BLaER1 (cell line): ENCODE measurements around the gene MINDY4.

ENCODE experiments used
- H3K27ac ChIP-seq: shearing (Covaris generic); formaldehyde crosslinking; 2 replicates; pipeline ENCODE4 v1.8.1; 2022
- H3K27me3 ChIP-seq: shearing (Covaris generic); formaldehyde crosslinking; 2 replicates; pipeline ENCODE4 v1.8.1; 2022
- H3K36me3 ChIP-seq: shearing (Covaris generic); formaldehyde crosslinking; 2 replicates; pipeline ENCODE4 v1.8.1; 2022
- H3K4me1 ChIP-seq: shearing (Covaris generic); formaldehyde crosslinking; 2 replicates; pipeline ENCODE4 v1.8.1; 2022
- H3K4me2 ChIP-seq: shearing (Covaris generic); formaldehyde crosslinking; 2 replicates; pipeline ENCODE4 v1.8.1; 2022
- H3K4me3 ChIP-seq: shearing (Covaris generic); formaldehyde crosslinking; 2 replicates; pipeline ENCODE4 v1.8.1; 2022
- H3K9ac ChIP-seq: shearing (Covaris generic); formaldehyde crosslinking; 2 replicates; pipeline ENCODE4 v1.8.1; 2022
- H3K9me3 ChIP-seq: shearing (Covaris generic); formaldehyde crosslinking; 2 replicates; pipeline ENCODE4 v1.8.1; 2022
- H4K20me1 ChIP-seq: shearing (Covaris generic); formaldehyde crosslinking; 2 replicates; pipeline ENCODE4 v1.8.1; 2022
- Cebpa-rat ChIP-seq: shearing (Covaris generic); IDR thresholded peaks from 2 replicates; pipeline ENCODE4 v1.8.1; 2022

MINDY4 gene

DNA sequence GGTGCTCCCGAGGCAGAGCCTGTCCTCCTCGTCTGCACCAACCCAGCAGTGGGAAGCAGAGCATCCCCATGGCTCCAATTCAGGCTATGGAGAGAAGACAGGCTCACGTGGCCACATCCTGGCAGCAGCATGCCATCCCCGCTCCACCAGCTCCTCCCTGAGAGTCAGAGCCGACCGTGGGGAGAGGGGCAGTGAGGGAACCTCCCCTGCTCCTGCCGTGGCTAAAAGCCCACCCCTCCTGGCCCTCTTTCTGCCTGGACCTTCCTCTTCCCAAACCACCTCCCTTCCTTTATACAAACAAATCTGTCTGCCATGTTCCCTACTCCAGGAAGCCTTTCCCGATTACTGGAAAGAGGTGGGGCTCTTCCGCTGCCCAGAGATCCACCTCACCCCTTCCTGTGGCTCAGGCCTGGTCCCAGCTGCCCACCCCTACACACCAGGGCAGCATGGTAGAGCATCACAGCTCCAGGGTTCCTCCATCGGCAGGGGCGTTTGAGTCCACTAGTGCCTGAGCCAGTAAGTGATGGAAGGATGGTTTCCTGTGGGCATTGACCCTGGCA lies 129.7 kb downstream of the MINDY4 start:
- no peak overlapping the region for H3K9ac ChIP-seq
- no peaks in the 10 kb centered on the region for H3K36me3 ChIP-seq
- peaks cover 89% of the 10 kb centered on the region for H3K4me1 ChIP-seq
- H3K9me3 ChIP-seq, result no peaks in the 10 kb centered on the region
- TF ChIP-seq Cebpa-rat, result no peak
- H3K4me3 ChIP-seq, result no peak overlapping the region
- H4K20me1 ChIP-seq, result no peaks in the 10 kb centered on the region
- peak overlapping the region; percentile 24; the same call in 1 of the 2 replicates for H3K4me2 ChIP-seq
- 0 out of 2 replicates have a peak overlapping the region, but pooled peaks have one; percentile 26 for H3K27ac ChIP-seq
- no peaks in the 10 kb centered on the region for H3K27me3 ChIP-seq

DNA sequence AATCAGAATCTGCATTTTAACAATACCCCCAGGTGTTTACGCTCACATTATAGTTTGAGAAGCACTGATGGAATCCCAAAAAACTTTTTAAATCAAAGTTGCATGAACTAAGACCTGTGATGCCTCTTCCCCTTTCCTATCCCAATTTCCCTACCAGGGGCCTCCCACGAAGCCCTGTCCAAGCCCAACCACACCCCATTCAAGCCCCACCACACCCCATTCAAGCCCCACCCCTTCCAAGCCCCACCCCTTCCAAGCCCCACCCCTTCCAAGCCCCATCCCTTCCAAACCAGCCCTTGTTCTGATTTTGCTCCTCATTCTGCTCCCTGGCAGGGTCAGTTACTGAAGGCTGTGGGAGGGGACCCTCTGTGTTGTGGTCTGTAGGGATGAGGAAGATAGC lies 130.6 kb downstream of the MINDY4 start:
- Histone ChIP-seq H3K4me2 (0 out of 2 replicates have a peak overlapping the region, but pooled peaks have one; percentile 24), H3K4me1 (peaks cover 84% of the 10 kb centered on the region), H3K9ac (no peak overlapping the region), H3K27me3 (no peaks in the 10 kb centered on the region), H3K9me3 (no peaks in the 10 kb centered on the region), H3K36me3 (no peaks in the 10 kb centered on the region), H4K20me1 (no peaks in the 10 kb centered on the region), H3K27ac (no peak overlapping the region), H3K4me3 (no peak overlapping the region)
- TF ChIP-seq Cebpa-rat, result no peak

DNA sequence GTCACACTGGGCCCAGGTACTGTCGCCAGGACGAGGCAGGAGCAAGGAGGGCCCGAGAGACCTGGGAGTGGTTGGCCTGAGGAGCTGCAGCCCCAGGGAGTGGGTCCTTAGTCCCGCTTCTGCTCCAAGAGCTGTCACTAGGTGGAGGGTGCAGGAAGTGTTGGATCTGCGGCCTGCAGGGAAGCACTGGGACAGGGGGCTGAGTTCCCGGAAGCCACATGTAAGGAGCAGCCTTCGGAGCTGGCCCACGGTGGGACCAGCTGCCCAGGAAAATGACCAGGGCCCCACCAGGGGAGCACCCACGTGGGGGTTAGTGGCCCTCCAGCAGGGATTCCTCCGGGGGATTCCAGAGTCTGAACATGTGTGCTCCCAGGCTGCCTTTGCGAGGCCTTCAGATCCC lies 131.2 kb downstream of the MINDY4 start:
- peak overlapping the region; percentile 62 for H3K27ac ChIP-seq
- H3K9ac ChIP-seq, result no peak overlapping the region
- no peaks in the 10 kb centered on the region for H3K36me3 ChIP-seq
- H3K4me1 ChIP-seq, result peaks cover 78% of the 10 kb centered on the region
- H3K4me3 ChIP-seq, result no peak overlapping the region
- H4K20me1 ChIP-seq, result no peaks in the 10 kb centered on the region
- peak overlapping the region; percentile 60 for H3K4me2 ChIP-seq
- no peaks in the 10 kb centered on the region for H3K9me3 ChIP-seq
- H3K27me3 ChIP-seq, result no peaks in the 10 kb centered on the region
- TF ChIP-seq Cebpa-rat, result no peak

DNA sequence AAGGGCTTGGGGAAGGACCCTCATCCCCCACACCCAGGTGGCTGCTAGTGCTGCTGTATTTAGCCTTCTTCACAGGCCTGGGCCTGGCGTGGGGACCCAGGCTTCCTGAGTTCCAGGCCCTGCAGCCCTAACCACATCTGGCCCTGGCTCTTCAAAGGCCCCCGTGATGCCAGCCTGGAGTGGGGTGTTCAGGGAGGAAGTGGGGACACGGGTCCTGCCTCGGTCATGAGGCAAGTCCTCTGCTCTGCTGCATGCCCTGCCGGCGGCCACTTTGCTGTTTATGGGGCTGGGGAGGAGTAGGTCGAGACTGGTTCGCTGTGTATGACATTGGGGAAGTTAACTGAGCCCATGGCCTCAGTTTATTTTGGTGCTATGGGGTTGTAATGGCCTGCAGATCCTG lies 131.9 kb downstream of the MINDY4 start:
- no peaks in the 10 kb centered on the region for H4K20me1 ChIP-seq

DNA sequence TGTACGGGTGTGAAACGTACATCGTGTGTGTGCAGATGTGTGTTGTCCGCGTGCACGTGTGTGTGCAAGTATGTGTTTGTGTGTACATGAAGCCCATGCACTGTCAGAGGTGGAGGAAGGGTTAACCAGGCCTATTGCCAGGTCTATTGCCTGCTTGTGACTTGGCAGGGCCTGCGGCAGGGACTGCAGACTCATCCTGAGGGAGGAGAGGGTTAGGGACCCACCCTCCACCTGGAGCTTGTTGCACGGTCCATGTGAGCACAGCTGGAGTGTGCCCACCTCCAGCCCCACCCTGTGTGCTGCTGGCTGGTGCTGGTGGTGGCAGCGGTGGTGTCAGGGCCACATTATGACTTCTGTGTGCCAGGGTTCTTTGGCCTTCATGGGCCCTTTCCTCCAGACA lies 133.3 kb downstream of the MINDY4 start:
- H3K4me1 ChIP-seq, result peaks cover 61% of the 10 kb centered on the region
- H4K20me1 ChIP-seq, result no peaks in the 10 kb centered on the region
- H3K9me3 ChIP-seq, result no peaks in the 10 kb centered on the region
- no peak overlapping the region for H3K4me3 ChIP-seq
- H3K27ac ChIP-seq, result no peak overlapping the region
- TF ChIP-seq Cebpa-rat, result no peak
- H3K4me2 ChIP-seq, result no peak overlapping the region
- no peaks in the 10 kb centered on the region for H3K27me3 ChIP-seq
- H3K36me3 ChIP-seq, result no peaks in the 10 kb centered on the region
- no peak overlapping the region for H3K9ac ChIP-seq

More for the DNA sequence above, 131.9 kb downstream of the MINDY4 start:
- H3K9ac ChIP-seq, result no peak overlapping the region
- no peak for TF ChIP-seq Cebpa-rat
- peak overlapping the region; percentile 62 for H3K27ac ChIP-seq
- no peaks in the 10 kb centered on the region for H3K9me3 ChIP-seq
- no peaks in the 10 kb centered on the region for H3K36me3 ChIP-seq
- H3K27me3 ChIP-seq, result no peaks in the 10 kb centered on the region
- H3K4me3 ChIP-seq, result no peak overlapping the region
- peaks cover 71% of the 10 kb centered on the region for H3K4me1 ChIP-seq
- peak overlapping the region; percentile 60 for H3K4me2 ChIP-seq

DNA sequence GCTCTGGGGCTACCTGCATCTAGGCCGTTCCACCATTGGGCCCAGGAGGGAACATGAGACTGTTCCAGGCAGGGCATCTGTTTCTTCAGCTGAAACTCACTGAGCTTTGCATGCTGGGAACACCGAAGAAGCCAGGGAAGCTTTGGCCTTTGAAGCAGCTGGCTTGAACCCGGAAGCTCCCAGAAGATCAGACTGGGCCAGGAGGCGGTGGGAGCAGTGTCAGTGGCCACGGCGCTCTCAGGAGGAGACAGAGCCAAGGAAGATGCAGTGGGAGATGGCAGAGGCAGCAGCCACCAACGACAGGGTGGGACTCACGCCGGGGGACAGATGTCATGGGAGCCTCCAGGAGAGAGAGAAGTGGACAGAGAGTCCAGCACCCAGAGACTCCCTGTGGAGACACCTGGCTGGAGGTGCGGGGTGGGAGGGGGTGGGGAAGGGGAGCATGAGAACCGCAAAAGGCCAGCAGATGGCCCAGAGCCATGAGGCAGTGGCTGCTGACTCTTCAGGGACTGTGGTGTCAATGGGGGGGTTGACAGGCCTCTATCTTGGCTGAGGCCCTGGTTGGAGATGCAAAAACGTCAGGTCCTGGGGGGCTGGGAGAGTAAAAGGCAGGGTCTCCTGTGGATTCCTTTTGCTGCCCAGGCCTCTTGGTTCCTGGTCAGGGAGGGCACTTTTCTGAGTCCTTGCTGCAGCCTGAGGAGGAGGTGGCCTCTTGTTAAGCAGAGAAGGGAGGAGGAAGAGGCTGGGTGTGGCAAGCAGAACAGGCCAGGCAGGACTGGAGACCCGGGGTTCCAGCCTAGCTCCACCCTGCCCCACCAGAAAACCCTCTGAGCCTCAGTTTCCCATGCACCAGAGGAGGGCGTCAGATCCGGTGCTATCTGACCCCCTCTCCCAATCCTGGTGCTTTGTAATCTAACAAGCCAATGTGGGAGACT lies 134.1 kb downstream of the MINDY4 start:
- H3K4me1 ChIP-seq, result peaks cover 61% of the 10 kb centered on the region
- no peaks in the 10 kb centered on the region for H4K20me1 ChIP-seq
- H3K4me3 ChIP-seq, result no peak overlapping the region
- no peaks in the 10 kb centered on the region for H3K36me3 ChIP-seq
- no peak overlapping the region for H3K9ac ChIP-seq
- TF ChIP-seq Cebpa-rat, result no peak
- H3K9me3 ChIP-seq, result no peaks in the 10 kb centered on the region
- H3K27me3 ChIP-seq, result no peaks in the 10 kb centered on the region
- no peak overlapping the region for H3K27ac ChIP-seq
- no peak overlapping the region for H3K4me2 ChIP-seq

DNA sequence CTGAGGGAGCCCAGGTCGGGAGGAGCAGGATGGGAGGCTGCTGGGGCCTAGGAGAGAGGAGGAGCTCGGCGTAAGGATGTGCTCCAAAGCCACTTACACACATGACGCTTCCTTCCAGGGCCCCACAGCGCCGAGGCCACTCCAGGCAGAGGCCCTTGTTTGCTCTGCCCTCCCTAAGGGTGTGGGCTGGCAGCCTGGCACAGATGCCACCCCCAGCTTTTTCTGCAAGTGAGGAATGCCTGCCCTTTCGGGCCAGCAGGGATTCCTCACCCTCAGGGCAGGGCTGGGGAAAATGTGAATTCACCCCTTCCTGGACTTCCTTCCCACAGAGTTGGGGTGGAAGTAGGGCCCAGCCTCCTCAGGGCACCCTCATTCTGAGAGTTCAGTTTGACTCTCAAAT lies 134.8 kb downstream of the MINDY4 start:
- H3K36me3 ChIP-seq, result no peaks in the 10 kb centered on the region
- no peak overlapping the region for H3K4me2 ChIP-seq
- H3K4me1 ChIP-seq, result peaks cover 62% of the 10 kb centered on the region
- no peaks in the 10 kb centered on the region for H4K20me1 ChIP-seq
- H3K9me3 ChIP-seq, result no peaks in the 10 kb centered on the region
- no peak for TF ChIP-seq Cebpa-rat
- H3K27ac ChIP-seq, result no peak overlapping the region; the same call in 1 of the 2 replicates
- no peak overlapping the region for H3K4me3 ChIP-seq
- H3K27me3 ChIP-seq, result no peaks in the 10 kb centered on the region
- H3K9ac ChIP-seq, result no peak overlapping the region

DNA sequence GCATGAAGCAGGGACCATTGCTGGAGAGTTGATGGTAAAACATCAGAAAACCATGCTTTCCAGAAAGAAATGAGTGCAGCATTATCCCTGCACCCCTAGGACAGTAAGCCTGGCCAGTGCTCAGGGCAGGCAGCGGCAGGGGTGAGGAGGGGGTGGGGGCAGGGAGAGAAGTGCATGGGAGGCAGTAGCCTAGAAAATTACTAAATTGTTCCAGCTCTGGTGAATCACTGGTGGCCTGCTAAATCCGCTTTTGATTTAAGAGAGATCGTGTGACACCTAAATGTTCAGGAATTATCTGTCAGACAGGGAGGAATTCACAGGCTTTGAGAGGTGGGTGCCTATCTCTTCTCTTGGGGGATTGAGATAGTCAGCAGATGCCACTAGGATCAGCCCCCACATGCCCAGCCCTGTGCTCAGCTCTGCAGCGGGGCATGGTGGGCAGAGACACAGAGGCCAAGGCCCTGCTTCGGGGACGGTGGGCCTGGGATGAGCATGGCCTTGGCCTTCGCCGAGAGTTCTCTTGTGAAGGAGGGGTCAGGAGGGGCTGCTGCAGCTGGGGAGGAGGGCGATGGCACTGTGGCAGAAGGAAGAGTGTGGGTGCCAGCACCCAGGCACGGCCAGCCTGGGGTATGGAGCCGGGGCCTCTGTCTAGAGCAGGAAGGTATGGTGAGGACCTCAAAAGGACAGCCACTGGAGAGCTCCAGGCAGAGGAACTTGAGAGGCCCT lies 135.5 kb downstream of the MINDY4 start:
- no peak for TF ChIP-seq Cebpa-rat
- H3K4me1 ChIP-seq, result peaks cover 62% of the 10 kb centered on the region
- H3K9me3 ChIP-seq, result no peaks in the 10 kb centered on the region
- H3K4me3 ChIP-seq, result no peak overlapping the region
- no peak overlapping the region for H3K4me2 ChIP-seq
- no peaks in the 10 kb centered on the region for H3K36me3 ChIP-seq
- H3K27ac ChIP-seq, result no peak overlapping the region
- H3K9ac ChIP-seq, result no peak overlapping the region
- H4K20me1 ChIP-seq, result no peaks in the 10 kb centered on the region
- no peaks in the 10 kb centered on the region for H3K27me3 ChIP-seq

DNA sequence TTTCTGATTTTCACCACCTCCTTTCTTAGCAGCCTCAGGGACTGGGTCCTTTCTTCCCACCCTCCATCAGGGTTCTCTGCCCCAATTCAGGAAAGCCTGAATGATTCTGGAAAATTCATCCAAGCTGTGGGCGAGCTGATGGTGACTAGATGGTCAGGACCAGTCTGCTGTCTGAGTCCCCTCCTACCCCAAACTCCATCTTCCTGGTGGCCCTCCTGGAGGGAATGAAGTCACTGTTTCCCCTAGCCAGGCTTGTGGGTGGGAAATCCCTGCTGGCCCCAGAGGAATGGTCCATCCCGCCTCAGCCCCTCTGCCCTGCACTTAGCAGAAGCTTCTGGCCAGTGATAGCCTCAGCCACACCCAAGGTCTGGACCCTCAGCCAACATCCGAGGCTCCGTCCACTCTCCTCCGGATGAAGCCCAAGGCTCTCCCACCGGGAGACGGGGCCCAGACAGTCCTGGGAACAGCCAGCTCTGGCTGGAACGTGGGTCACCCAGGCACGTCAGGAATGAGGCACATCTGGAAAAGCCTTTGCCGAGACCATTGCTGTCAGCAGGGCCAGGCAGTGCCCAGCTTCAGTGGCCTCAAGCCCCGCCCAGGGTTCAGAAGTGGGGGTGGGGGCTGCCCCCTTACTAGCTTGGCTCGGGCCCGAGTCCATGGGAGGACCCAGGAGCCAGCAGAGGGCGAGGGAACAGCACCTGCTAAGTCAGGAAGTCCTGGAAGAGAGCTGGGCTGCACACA lies 136.5 kb downstream of the MINDY4 start:
- no peak overlapping the region for H3K27ac ChIP-seq
- H3K36me3 ChIP-seq, result no peaks in the 10 kb centered on the region
- H3K9me3 ChIP-seq, result no peaks in the 10 kb centered on the region
- no peak overlapping the region for H3K4me3 ChIP-seq
- no peaks in the 10 kb centered on the region for H4K20me1 ChIP-seq
- H3K9ac ChIP-seq, result no peak overlapping the region
- no peak overlapping the region for H3K4me2 ChIP-seq
- no peak for TF ChIP-seq Cebpa-rat
- peaks cover 64% of the 10 kb centered on the region for H3K4me1 ChIP-seq
- no peaks in the 10 kb centered on the region for H3K27me3 ChIP-seq
